Measurements from ENCODE around the gene PLPPR3.

DNA sequence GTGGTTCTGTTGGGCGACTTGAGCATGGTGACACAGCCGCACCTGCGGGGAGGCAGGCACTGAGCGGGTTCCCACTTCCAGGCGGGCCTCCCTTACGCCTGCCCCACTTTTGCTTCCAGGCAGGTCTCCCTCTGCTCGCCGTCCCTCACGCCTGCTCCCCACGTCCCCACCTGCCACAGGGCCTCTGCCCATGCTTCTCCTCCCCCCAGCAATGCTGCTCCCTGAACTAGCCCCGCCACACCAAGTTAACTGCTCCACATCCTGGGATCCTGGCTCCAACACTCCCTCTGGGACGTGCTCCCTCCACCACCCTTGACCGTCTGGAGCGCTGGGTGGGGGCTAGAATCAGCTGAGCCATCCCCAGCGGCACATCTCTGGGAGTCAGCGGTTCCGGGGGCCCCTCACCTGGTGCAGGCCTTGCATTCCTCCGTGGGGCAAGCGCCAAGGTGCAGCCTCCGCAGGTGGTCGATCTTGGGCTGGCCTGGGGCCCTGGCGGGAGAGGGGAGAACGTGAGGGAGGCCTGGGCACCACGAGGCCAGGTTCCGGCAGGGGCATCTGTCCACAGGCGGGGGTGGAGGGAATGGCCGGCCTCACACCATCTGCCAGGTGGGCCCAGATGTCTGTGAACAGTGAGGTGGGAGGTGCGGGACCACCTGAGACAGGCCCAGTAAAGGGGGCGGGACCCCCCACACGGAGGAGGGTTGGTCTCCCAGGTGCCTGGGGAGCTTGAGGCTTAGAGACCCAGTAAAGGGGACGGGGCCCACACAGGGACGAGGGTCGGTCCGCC is 46.9 kb upstream of the PLPPR3 start:
- TF ChIP-seq, protein P1, sequence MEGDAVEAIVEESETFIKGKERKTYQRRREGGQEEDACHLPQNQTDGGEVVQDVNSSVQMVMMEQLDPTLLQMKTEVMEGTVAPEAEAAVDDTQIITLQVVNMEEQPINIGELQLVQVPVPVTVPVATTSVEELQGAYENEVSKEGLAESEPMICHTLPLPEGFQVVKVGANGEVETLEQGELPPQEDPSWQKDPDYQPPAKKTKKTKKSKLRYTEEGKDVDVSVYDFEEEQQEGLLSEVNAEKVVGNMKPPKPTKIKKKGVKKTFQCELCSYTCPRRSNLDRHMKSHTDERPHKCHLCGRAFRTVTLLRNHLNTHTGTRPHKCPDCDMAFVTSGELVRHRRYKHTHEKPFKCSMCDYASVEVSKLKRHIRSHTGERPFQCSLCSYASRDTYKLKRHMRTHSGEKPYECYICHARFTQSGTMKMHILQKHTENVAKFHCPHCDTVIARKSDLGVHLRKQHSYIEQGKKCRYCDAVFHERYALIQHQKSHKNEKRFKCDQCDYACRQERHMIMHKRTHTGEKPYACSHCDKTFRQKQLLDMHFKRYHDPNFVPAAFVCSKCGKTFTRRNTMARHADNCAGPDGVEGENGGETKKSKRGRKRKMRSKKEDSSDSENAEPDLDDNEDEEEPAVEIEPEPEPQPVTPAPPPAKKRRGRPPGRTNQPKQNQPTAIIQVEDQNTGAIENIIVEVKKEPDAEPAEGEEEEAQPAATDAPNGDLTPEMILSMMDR (IDR thresholded peaks at IDR 0.05 in 4 of 5, conservative IDR thresholded peaks at IDR 0.05 in 1 of 5), result no peak
- no peak for TF ChIP-seq POLR2A (IDR thresholded peaks at IDR 0.05)

Data from gastrocnemius medialis (tissue), 4 donors.